C4-2B (cell line): ENCODE measurements around the gene CABLES1.

Source experiments
- CTCF ChIP-seq: fragments of 450-650 bp; conservative IDR thresholded peaks from 2 replicates; pipeline ENCODE4 v1.5.1; 2017; ENCODE audit warnings: mild to moderate bottlenecking
- ZFX ChIP-seq: fragments of 450-650 bp; IDR thresholded peaks from 2 replicates; pipeline ENCODE4 v1.6.1; 2017

GRCh38 chr18:23193742-23194141, 58.5 kb downstream of the CABLES1 start:
- TF ChIP-seq CTCF (no peak), ZFX (no peak)
